NCI-H1436 (cell line): ENCODE data around the gene RFTN2.
"Not testable (repeated sequence)": the region's sequence is repeated elsewhere in the genome, so short reads cannot be mapped to it uniquely, and the experiment has no call there.

Source experiments
- DNase-seq: peaks from one replicate; lab custom pipeline; 2025; lab: John Stamatoyannopoulos, UW

Gene RFTN2

DNA sequence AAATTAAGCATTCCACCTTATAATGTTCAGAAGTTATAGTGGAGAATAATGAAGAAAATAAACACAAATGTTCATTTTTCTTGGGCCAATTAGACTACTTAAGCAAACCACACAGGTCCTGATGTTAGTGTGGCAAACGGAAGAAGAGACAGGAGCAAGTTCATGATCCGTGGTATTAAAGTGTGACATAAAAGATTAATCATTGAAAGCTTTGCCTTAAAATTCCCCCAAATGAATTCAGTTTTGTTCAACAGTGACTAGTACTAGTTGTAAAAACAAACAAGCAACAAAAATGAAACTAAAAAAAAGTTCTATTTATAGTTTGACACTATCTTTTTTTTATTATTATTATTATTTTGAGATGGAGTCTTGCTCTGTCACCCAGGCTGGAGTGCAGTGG lies 73.7 kb downstream of the RFTN2 start:
- DNase-seq = no peak

DNA sequence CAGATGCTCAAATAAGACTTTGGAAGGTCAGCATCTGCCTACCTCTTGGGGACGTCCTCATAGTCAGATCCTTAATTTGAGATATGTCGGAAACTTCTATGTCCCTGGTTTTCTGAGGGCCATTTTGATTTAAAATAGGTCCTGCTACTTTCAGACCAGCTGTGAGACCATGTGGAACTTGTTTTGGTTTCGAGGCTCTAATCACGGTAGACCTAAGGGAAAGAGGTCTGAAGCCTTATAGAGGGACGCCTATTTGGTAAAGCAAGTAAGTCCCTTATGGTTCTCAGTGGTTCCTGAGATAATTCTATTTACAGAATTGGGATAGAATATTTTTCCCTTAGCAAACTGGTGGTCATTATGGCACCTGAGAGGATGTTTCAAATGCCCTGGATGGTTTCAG lies 75.1 kb downstream of the RFTN2 start:
- no peak for DNase-seq

DNA sequence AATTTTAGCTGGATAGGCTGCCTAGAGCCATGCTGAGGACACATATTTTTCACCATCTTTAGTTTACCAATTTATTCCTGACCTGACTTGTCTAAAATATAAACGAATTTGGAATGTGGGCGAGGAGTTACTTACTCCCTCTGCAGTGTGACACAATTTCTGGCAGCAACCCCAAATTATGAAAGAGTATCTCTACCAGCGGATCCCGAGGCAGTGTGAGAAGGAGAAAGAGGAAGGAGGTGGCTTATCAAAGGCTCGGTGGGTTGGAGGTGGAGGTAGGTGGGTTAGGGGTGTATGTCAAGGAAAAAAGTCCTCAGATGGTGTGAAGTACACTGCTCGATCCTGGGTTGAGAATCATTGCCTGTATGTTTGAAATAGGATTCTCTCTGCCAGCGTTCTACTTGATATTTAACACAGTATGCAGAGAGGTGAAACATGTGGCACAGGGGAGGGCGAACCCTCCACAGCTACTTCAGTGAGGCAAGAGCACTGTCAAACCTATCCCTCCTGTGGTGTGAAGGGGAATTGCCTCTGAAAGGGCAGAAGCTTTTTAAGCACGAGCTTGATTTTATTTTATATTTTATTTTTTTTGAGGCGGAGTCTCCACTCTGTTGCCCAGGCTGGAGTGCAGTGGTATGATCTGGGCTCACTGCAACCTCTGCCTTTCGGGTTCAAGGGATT lies 76.0 kb downstream of the RFTN2 start:
- no peak for DNase-seq

DNA sequence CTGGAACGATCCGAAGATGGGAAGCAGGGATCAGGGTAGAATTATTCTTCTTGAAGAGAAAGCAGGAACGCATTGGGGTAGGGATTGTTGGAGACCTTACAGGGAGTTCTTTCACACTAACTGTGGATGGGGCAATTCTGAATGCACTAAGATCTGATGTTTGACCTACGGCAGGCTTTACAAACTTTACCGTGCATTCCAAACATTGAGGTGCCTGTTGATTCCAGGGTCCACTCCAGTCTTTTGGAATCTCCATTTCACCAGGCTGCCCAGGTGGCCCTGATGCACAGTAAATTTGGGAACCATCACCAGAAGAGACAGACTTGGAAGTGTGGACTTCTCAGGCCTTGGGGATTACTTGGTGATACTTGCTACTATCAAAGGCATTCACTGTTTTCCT lies 76.9 kb downstream of the RFTN2 start:
- no peak for DNase-seq

DNA sequence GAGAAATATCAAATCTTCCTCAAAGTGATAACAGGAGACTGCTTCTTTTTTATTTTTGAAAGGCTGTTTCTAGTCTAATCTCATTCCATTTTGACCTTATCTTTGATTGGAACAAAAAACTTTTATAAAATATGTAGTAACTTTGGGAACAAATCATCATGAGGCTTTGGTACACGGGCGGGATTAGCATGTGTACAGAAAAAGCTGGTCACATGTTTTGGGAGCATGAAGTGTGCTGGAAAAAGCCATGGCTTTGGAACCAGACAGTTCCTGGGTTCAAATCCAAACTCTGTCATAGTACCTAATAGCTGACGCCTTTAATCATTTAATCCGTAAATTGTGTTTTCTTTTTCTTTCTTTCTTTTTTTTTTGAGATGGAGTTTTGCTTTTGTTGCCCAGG lies 78.2 kb downstream of the RFTN2 start:
- no peak for DNase-seq

DNA sequence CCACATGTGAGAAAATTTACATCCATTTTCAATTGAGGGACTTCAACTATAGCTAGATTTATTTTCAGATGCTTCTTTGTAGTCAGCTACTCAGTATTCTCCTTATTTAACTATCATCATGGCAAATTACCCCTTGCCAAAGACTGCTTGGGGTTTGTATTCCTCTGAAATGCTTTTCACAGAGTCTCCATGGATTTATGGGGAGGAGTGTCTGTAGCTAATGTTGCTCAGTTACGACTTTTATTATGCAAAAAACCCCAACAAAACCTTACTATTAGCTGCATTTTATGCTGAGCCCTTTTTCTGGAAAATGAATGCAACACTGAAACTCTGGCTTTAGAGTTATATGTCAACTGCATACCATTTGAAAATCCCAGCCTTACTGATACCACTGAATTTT lies 78.6 kb downstream of the RFTN2 start:
- DNase-seq = no peak

DNA sequence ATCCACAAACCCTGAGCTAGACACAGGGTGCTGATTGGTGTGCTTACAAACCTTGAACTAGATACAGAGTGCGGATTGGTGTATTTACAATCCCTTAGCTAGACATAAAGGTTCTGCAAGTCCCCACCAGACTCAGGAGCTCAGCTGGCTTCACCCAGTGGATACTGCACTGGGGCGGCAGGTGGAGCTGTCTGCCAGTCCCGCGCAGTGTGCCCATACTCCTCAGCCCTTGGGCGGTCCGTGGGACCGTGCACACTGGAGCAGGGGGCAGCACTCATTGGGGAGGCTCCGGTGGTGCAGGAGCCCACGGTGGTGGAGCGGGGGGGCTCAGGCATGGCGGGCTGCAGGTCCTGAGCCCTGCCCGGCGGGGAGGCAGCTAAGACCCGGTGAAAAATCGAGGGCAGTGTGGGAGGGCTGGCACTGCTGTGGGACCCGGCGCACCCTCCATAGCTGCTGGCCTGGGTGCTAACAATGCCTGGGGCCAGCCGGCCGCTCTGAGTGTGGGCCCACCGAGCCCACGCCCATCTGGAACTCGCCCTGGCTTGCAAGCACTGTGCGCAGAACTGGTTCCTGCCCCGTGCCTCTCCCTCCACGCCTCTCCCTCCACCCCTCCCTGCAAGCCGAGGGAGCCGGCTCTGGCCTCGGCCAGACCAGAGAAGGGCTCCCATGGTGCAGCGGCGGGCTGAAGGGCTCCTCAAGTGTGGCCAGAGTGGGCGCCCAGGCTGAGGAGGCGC lies 83.9 kb downstream of the RFTN2 start:
- no peak for DNase-seq

DNA sequence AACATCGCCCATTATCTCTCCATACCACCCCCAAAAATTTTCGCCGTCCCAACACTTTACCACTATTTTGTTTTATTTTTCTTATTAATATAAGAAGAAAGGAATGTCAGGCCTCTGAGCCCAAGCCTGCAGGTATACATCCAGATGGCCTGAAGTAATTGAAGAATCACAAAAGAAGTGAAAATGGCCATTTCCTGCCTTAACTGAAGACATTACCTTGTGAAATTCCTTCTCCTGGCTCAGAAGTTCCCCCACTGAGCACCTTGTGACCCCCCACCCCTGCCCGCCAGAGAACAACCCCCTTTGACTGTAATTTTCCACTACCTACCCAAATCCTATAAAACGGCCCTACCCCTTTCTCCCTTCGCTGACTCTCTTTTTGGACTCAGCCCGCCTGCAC lies 88.1 kb downstream of the RFTN2 start:
- not testable (repeated sequence) for DNase-seq

DNA sequence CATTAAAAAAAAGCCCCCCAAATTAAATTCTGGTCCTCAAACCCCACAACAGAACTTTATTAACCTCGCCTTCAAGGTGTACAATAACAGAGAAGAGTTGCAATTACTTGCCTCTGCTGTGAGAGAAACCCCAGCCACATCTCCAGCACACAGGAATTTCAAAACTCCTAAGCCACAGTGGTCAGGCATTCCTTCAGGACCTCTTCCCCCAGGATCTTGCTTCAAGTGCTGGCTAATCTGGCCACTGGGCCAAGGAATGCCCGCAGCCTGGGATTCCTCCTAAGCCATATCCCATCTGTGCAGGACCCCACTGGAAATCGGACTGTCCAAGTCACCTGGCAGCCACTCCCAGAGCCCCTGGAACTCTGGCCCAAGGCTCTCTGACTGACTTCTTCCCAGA lies 95.2 kb downstream of the RFTN2 start:
- not testable (repeated sequence) for DNase-seq

DNA sequence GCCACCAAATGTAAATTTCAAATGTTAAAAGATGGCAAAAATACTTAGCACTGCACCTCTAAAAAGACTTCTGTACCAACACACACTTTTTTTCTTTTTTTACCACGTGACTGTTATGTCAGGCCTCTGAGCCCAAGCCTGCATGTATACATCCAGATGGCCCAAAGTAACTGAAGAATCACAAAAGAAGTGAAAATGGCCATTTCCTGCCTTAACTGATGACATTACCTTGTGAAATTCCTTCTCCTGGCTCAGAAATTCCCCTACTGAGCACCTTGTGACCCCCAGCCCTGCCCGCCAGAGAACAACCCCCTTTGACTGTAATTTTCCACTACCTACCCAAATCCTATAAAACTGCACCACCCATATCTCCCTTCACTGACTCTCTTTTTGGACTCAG lies 97.1 kb downstream of the RFTN2 start:
- DNase-seq = not testable (repeated sequence)

DNA sequence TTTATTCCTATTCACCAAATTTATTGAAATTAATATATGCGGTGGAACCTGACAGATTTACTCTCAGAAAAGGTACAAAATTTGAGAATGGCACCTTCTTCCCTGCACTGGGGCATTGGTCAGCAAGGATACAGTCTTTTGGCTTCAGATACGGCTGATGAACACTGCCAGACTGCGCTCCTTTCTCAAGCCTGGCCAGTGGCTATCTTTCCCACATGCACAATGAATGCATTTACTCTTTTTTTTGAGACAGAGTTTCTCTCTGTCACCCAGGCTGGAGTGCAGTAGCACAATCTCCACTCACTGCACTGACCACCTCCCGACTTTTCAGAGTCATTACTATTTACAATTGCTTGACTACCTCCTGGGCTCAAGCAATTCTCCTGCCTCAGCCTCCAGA lies 97.9 kb downstream of the RFTN2 start:
- no peak for DNase-seq

DNA sequence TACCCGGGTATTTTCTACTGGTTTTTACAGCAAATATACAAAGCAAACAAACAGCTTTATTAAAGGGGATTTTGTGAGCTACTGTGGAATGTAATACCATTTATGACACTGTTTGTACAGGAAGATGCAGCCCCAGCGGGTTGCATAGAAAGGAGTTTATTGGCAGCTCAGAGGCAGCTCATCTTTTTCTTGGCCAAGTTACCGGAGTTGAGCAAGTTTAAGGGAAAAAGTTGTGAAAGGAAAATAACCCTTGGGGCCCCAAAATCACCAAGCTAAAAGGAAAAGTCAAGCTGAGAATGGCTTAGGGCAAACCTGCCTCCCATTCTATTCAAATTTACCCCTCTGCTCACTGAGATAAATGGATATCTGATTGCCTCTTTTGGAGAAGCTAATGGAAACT lies 98.8 kb downstream of the RFTN2 start:
- no peak for DNase-seq

DNA sequence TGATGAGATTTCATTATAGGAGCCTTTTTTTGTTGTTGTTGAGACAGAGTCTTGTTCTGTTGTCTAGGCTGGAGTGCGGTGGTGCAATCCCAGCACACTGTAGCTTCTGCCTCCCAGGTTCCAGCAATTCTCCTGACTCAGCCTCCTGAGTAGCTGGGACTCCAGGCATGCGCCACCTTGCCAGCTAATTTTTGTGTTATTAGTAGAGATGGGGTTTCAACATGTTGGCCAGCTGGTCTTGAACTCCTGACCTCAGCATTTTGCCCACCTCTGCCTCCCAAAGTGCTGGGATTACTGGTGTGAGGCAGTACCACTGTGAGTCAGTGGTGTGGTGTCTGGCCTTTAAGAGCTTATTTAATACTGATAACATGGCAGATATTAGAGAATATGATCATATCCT lies 99.4 kb downstream of the RFTN2 start:
- DNase-seq = no peak

DNA sequence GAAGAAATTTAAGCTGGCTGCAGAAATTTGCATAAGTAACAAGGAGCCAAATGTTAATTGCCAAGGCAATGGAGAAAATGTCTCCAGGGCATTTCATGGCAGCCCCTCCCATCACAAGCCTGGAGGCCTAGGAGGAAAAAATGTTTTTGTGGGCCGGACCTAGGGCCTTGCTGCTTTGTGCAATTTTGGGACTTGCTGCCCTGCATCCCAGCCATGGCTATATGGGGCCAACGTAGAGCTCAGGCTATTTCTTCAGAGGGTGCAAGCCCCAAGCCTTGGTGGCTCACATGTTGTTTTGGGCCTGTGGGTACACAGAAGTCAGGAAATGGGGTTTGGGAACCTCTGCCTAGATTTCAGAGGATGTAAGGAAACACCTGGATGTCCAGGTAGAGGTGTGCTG lies 101.8 kb downstream of the RFTN2 start:
- no peak for DNase-seq

DNA sequence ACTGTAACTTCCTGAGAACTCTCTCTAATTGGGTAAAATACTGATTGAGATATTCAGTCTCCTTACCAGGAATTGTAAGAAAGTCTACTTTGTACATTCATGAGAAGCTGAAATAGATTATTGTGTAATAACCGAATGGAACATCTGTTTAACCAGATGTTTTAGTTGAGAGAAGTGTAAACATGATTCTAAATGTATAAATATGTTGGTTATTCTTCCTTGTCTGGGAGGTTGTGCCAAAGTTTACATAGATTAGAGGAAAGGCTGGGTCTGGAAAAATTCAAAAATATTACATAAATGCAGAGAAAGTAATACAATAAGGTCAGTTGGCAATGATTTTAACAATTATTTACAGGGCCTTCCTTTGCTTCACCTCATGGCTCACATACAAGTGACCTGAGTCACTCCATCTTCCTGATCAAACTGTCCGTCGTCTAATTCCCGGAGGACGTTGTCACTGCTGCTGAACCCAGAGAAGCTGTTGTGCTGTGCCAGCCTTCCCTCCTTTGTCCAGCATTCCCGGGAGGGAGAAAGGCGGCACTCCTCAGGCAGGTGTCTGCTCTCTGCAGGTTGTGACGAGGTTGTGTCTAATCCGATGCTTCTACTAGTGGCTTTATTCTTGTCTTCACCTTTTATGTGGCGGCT lies 103.6 kb downstream of the RFTN2 start:
- DNase-seq = no peak

DNA sequence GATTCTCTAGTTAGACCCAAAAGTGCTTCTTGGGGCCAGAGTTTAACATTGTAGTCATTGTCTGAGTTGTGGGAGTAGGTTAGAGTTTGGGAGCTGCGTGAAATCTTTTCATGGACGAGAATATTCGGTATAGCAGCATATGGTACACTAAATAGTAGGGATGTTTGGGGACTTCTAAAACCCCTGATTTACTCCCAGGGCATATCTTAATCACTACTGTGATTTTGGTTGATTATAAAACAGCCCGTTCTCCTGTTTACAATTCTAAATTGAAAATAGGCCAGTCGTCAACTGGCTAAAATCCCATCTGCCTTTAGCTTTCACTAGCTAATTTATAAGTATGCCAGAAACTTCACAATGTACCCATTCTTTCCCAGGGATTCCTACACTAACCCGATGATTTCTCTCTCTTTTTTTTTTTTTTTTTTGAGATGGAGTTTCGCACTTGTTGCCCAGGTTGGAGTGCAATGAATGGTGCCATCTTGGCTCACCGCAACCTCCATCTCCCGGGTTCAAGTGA lies 115.2 kb downstream of the RFTN2 start:
- DNase-seq = no peak

DNA sequence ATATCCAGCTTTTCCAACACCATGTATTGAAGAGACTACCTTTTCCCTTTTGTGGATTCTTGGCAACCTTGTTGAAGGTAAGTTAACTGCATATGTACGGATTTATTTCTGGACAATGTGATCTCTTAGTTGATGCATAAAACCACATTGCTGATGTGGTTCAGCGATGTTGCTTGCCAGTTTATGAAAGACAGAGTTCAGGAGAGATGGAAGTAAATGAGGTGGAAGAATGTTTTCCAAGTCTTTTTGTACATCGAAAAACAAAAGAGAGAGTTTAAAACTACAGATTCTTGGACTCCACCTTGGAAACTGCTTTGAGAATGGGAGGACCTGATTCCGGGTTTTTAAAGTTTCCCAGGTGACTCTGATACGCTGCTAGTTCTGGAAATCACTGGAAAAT lies 115.7 kb downstream of the RFTN2 start:
- DNase-seq = no peak

DNA sequence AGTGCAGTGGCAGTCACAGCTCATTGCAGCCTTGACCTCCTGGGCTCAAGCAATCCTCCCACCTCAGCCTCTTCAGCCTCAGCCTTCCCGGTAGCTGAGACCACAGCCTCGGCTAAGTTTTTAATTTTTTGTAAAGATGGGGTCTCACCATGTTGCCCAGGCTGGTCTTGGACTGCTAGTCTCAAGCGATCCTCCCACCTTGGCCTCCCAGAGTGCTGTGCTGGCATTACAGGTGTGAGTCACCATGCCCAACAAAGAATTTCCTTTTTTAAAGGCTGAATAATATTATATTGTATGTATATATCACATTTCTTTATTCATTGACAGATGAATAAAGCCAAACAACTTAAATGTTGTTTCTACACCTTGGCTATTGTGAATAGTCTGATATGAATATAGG lies 117.0 kb downstream of the RFTN2 start:
- no peak for DNase-seq

DNA sequence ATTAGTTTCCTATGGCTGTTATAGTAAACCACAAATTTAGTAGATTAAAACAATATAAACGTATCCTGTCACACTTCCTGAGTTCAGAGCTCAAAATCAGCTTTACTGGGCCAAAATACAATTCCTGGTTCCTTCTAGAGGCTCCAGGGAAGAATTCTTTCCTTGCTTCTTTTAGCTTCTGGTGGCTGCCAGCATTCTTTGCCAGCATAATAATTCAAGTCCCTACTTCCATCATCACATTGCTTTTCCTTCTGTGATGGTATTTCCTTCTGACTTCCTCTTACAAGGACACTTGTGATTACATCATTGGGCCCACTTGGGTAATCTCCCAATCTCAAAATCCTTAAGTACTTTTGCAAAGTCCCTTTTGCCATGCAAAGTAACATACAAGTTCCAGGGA lies 118.9 kb downstream of the RFTN2 start:
- DNase-seq = no peak

DNA sequence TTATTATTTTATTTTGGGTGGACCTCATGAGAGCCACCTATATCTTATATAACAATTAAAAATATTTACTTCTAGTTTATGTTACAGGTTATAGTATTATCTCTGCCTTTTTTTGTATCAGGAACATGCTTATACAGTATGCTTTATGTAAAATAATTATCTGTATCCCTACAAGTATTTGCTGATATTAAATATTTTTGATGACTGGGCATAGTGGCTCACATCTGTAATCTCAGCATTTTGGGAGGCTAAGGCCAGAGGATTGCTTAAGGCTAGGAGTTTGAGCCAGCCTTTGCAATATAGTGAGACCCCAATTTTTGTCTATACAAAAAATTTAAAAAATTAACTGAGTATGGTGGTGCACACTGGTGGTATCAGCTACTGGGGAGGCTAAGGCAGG lies 119.9 kb downstream of the RFTN2 start:
- DNase-seq = no peak

DNA sequence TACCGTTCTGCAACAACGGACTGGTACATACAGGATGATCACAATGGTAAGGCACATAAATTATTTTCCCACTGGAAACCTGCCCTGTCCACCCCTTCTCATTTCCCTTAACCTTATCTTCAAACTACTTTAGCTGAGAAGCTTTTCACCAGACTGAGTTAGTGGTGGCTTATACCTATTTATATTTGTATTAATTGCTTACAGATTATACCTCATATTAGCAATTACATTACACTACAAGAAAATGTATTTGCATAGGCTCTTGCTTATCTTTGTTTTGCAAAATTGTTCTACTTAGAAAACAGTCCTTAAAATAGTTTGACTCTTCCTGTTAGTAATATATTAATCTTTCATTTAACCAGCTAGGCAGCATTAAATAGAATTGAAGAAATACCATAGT lies 124.1 kb downstream of the RFTN2 start:
- DNase-seq = not testable (repeated sequence)

DNA sequence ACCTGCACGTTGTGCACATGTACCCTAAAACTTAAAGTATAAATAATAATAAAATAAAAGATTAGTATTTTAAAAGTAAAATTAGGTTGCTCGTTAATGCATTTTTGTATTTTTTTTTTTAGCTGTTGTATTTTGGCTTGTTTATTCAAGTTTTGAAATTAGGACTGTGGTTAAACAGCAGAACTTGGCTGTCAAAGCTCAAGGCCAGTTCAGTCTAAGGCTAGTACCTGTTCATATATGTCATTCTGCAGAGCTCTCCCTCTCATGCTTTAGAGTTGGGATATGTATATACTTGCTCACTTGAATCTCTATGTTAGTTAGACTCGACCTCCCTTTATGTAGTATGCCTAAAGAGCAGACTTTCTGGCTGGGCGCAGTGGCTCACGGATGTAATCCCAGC lies 126.8 kb downstream of the RFTN2 start:
- no peak for DNase-seq
